Liver (tissue), 9 donors: ENCODE data around the gene TOMM7. TPM values are rescaled to one million over a fixed set of nuclear protein-coding genes. Genes with fewer than 3 reads are reported as not detected.

Experiments
- DNase-seq: peaks from one replicate; pipeline ENCODE4 v3.0.0-alpha.2; 2017; ENCODE audit warnings: low spot score
- H3K27ac ChIP-seq, 2 donors: one replicate each; pipeline ENCODE4 v1.7.0; 2013; ENCODE audit warnings: inconsistent platforms in 2 of 2, low read length in 2 of 2, control low read depth in 1 of 2, low read depth in 1 of 2, mild to moderate bottlenecking in 1 of 2
- H3K27me3 ChIP-seq, 4 donors: one replicate each; pipeline versions ENCODE4 v1.6.1 to v1.7.0; 2013; ENCODE audit warnings: low read length in 3 of 4, inconsistent platforms in 1 of 4, mild to moderate bottlenecking in 1 of 4, moderate library complexity in 1 of 4; ENCODE audit not compliant: control insufficient read depth in 4 of 4, insufficient read depth in 4 of 4
- H3K36me3 ChIP-seq, 4 donors: one replicate each; pipeline versions ENCODE4 v1.6.1 to v1.7.0; 2013; ENCODE audit warnings: low read length in 3 of 4, mild to moderate bottlenecking in 3 of 4, low read depth in 1 of 4, moderate library complexity in 1 of 4; ENCODE audit not compliant: control insufficient read depth in 4 of 4, insufficient read depth in 3 of 4
- H3K4me1 ChIP-seq, 4 donors: one replicate each; pipeline versions ENCODE4 v1.6.1 to v1.7.0; 2013; ENCODE audit warnings: low read length in 3 of 4, mild to moderate bottlenecking in 3 of 4, moderate library complexity in 1 of 4; ENCODE audit not compliant: control insufficient read depth in 4 of 4, insufficient read depth in 4 of 4
- H3K4me3 ChIP-seq, 3 donors: one replicate each; pipeline versions ENCODE4 v1.6.1 to v1.7.0; 2013; ENCODE audit warnings: low read length in 3 of 3, control low read depth in 1 of 3, low read depth in 1 of 3, mild to moderate bottlenecking in 1 of 3
- H3K9ac ChIP-seq, 2 donors: one replicate each; pipeline ENCODE4 v1.7.0; 2013; ENCODE audit warnings: low read length in 2 of 2, mild to moderate bottlenecking in 2 of 2, moderate library complexity in 2 of 2, control low read depth in 1 of 2, low read depth in 1 of 2
- H3K9me3 ChIP-seq, 4 donors: one replicate each; pipeline versions ENCODE4 v1.6.1 to v1.7.0; 2013; ENCODE audit warnings: low read length in 3 of 4; ENCODE audit not compliant: control insufficient read depth in 4 of 4
- FOXA2 ChIP-seq: IDR thresholded peaks from 2 replicates; pipeline ENCODE4 v1.6.1; 2016; ENCODE audit warnings: antibody characterized with exemption
- GABPA ChIP-seq, 2 donors: IDR thresholded peaks in 1 of 2; conservative IDR thresholded peaks in 1 of 2; 2 replicates each; pipeline ENCODE4 v1.6.1; 2016; ENCODE audit warnings: antibody characterized with exemption in 2 of 2, mild to moderate bottlenecking in 1 of 2, moderate library complexity in 1 of 2
- HNF4G ChIP-seq: IDR thresholded peaks from 2 replicates; pipeline ENCODE4 v1.6.1; 2016; ENCODE audit warnings: antibody characterized with exemption
- JUND ChIP-seq, 2 donors: IDR thresholded peaks; 2 replicates each; pipeline ENCODE4 v1.6.1; 2016; ENCODE audit warnings: antibody characterized with exemption in 2 of 2
- NR2F2 ChIP-seq: IDR thresholded peaks from 2 replicates; pipeline ENCODE4 v1.6.1; 2016; ENCODE audit warnings: antibody characterized with exemption
- RAD21 ChIP-seq, 2 donors: IDR thresholded peaks; 2 replicates each; pipeline ENCODE4 v1.6.1; 2016; ENCODE audit warnings: antibody characterized with exemption in 2 of 2, mild to moderate bottlenecking in 2 of 2
- RXRA ChIP-seq, 2 donors: IDR thresholded peaks; 2 replicates each; pipeline ENCODE4 v1.6.1; 2017 to 2018; ENCODE audit warnings: antibody characterized with exemption in 2 of 2, mild to moderate bottlenecking in 1 of 2
- SP1 ChIP-seq: IDR thresholded peaks from 2 replicates; pipeline ENCODE4 v1.6.1; 2018; ENCODE audit warnings: antibody characterized with exemption, mild to moderate bottlenecking
- TAF1 ChIP-seq: conservative IDR thresholded peaks from 2 replicates; pipeline ENCODE4 v1.6.1; 2016; ENCODE audit warnings: antibody characterized with exemption, mild to moderate bottlenecking
- YY1 ChIP-seq: IDR thresholded peaks from 2 replicates; pipeline ENCODE4 v1.6.1; 2016; ENCODE audit warnings: antibody characterized with exemption, mild to moderate bottlenecking
- WGBS: extraction: QIAGEN DNeasy Blood & Tissue Kit; methylation state at CpG from one replicate; pipeline ENCODE4 v1.1.7; 2013; 5-methylcytosine and 5-hydroxymethylcytosine counted together
- polyA plus RNA-seq, 2 donors: library from polyadenylated mRNA; stranded (reverse) in 1 of 2; unstranded in 1 of 2; fragments of 200-250 nt in 1 of 2; fragments of >200 nt in 1 of 2; fragmentation: Nextera tagmentation in 1 of 2; extraction: Ambion mirVana in 1 of 2; gene quantifications; one replicate each; pipeline versions ENCODE4 v1.2.1 to v1.2.3, GENCODE V29; 2013 to 2015
- total RNA-seq, 2 donors: library from RNA; depleted of rRNA; stranded (reverse); fragments of >200 nt; gene quantifications; one replicate each; pipeline ENCODE4 v1.2.3, GENCODE V29; 2014
- TF ChIP-seq, protein P1 (sequence below): IDR thresholded peaks from 2 replicates; pipeline ENCODE4 v1.6.1; 2016; ENCODE audit warnings: antibody characterized with exemption
- TF ChIP-seq, protein P2 (sequence below): IDR thresholded peaks from 2 replicates; pipeline ENCODE4 v1.6.1; 2016; ENCODE audit warnings: antibody characterized with exemption
- TF ChIP-seq, protein P3 (sequence below): IDR thresholded peaks from 2 replicates; pipeline ENCODE4 v1.6.1; 2016; ENCODE audit warnings: antibody characterized with exemption, mild to moderate bottlenecking
- TF ChIP-seq, protein P4 (sequence below): fragments of 150-350 bp; IDR thresholded peaks from 2 replicates; pipeline ENCODE4 v1.5.1; 2017; ENCODE audit warnings: improper control_type of control experiment, low read depth, low read length; ENCODE audit not compliant: missing input control
- donor health status: healthy.
- donor health status: healthy.
- donor health status: healthy.
- donor health status: healthy.
- donor health status: healthy.

The TOMM7 gene
- total and polyA plus RNA-seq, 4 donors = 39.2 to 271 (median 137) TPM

DNA sequence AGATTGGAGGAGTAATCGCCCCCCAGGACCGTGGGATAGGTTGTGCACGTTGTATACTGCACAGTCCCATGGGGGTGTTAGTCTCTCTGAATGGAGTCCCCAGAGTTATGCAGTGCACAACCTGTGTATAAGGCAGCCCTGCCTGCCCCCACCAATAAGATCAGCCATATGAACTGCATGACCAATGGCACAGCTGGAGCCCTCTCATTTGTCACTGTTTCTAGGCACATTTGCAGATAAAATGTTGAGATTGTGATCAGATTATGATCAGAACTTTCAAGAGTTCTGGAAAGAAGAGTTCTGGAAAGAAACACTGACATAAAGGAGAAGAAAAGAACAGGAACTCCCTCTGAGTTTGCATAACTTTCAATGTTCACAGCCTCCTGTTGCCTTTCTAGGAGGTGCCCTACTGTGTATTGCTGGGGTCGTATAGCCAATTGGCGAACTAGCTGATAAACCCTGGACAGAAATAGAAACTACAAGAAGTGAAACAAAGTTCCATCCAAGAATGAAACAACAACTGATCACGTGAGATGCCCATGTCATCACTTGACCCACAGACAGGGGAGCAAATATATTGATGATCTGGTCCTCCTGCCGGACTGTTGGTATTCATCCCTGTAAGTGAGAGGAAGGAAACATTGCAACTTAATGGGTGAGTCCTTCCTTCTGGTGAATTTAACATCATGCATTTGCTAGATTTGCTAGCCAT, 49.6 kb upstream of the TOMM7 start:
- H3K27me3 ChIP-seq = no peaks in the 10 kb centered on the region
- H3K4me1 ChIP-seq = no peaks in the 10 kb centered on the region
- no peaks in the 10 kb centered on the region for H3K36me3 ChIP-seq
- DNase-seq = no peak
- 67% methylated on average over 7 of the region's 7 CpGs for WGBS
- no peak overlapping the region for H3K9ac ChIP-seq
- no peaks in the 10 kb centered on the region for H3K9me3 ChIP-seq
- no peak overlapping the region for H3K4me3 ChIP-seq
- no peak overlapping the region for H3K27ac ChIP-seq
- no peak for TF ChIP-seq FOXA2
- no peak for TF ChIP-seq SP1
- TF ChIP-seq, protein P1, sequence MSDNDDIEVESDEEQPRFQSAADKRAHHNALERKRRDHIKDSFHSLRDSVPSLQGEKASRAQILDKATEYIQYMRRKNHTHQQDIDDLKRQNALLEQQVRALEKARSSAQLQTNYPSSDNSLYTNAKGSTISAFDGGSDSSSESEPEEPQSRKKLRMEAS = no peak
- TF ChIP-seq JUND (IDR thresholded peaks at IDR 0.05) = no peak
- TF ChIP-seq, protein P2, sequence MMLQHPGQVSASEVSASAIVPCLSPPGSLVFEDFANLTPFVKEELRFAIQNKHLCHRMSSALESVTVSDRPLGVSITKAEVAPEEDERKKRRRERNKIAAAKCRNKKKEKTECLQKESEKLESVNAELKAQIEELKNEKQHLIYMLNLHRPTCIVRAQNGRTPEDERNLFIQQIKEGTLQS = no peak
- no peak for TF ChIP-seq RAD21 (IDR thresholded peaks at IDR 0.05)
- no peak for TF ChIP-seq TAF1

DNA sequence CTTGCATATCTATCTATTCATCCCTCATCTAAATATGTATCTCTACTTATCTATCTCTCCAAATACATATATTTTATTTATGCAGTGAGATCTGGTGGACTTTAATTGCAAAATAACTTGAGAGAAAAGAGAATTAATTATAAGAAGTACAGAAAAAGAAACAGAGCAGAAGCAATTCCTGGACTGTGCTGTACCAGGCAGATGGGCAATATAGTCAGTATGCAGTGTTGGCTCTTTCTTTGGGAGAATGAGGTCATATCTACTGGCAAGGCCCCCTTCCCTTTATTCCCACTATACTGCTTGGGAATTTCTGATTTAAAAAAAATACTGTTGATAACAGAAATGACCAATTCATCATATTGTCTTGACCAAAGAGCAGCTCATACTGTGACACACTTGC, 49.0 kb upstream of the TOMM7 start:
- no peaks in the 10 kb centered on the region for H3K27me3 ChIP-seq
- no peak overlapping the region for H3K4me3 ChIP-seq
- DNase-seq = no peak
- H3K4me1 ChIP-seq = no peaks in the 10 kb centered on the region
- TF ChIP-seq, protein P3, sequence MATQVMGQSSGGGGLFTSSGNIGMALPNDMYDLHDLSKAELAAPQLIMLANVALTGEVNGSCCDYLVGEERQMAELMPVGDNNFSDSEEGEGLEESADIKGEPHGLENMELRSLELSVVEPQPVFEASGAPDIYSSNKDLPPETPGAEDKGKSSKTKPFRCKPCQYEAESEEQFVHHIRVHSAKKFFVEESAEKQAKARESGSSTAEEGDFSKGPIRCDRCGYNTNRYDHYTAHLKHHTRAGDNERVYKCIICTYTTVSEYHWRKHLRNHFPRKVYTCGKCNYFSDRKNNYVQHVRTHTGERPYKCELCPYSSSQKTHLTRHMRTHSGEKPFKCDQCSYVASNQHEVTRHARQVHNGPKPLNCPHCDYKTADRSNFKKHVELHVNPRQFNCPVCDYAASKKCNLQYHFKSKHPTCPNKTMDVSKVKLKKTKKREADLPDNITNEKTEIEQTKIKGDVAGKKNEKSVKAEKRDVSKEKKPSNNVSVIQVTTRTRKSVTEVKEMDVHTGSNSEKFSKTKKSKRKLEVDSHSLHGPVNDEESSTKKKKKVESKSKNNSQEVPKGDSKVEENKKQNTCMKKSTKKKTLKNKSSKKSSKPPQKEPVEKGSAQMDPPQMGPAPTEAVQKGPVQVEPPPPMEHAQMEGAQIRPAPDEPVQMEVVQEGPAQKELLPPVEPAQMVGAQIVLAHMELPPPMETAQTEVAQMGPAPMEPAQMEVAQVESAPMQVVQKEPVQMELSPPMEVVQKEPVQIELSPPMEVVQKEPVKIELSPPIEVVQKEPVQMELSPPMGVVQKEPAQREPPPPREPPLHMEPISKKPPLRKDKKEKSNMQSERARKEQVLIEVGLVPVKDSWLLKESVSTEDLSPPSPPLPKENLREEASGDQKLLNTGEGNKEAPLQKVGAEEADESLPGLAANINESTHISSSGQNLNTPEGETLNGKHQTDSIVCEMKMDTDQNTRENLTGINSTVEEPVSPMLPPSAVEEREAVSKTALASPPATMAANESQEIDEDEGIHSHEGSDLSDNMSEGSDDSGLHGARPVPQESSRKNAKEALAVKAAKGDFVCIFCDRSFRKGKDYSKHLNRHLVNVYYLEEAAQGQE = no peak
- TF ChIP-seq NR2F2 (no peak), GABPA (IDR thresholded peaks at IDR 0.05 in 1 of 2, conservative IDR thresholded peaks at IDR 0.05 in 1 of 2) (no peak), SP1 (no peak), HNF4G (no peak), FOXA2 (no peak), RXRA (IDR thresholded peaks at IDR 0.05) (no peak), YY1 (no peak)
- TF ChIP-seq, protein P4, sequence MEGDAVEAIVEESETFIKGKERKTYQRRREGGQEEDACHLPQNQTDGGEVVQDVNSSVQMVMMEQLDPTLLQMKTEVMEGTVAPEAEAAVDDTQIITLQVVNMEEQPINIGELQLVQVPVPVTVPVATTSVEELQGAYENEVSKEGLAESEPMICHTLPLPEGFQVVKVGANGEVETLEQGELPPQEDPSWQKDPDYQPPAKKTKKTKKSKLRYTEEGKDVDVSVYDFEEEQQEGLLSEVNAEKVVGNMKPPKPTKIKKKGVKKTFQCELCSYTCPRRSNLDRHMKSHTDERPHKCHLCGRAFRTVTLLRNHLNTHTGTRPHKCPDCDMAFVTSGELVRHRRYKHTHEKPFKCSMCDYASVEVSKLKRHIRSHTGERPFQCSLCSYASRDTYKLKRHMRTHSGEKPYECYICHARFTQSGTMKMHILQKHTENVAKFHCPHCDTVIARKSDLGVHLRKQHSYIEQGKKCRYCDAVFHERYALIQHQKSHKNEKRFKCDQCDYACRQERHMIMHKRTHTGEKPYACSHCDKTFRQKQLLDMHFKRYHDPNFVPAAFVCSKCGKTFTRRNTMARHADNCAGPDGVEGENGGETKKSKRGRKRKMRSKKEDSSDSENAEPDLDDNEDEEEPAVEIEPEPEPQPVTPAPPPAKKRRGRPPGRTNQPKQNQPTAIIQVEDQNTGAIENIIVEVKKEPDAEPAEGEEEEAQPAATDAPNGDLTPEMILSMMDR = no peak
- TF ChIP-seq, protein P2 = no peak
- H3K9ac ChIP-seq = no peak overlapping the region
- no peaks in the 10 kb centered on the region for H3K36me3 ChIP-seq
- H3K27ac ChIP-seq = no peak overlapping the region
- H3K9me3 ChIP-seq = no peaks in the 10 kb centered on the region
